RWPE2 (cell line): ENCODE data around the gene CCDC85C.

Experiments
- ATAC-seq: fragments of 200-7000 bp; cut with Tn5 transposase; 3 replicates; pipeline ENCODE4 v1.9.1; 2021; ENCODE audit warnings: low read depth
- DNase-seq: peaks from one replicate; pipeline ENCODE4 v3.0.0-alpha.2; 2020; ENCODE audit warnings: low spot score
- H3K27ac ChIP-seq: fragments of 450-650 bp; 2 replicates; pipeline ENCODE4 v1.5.1; 2017; ENCODE audit warnings: mild to moderate bottlenecking; ENCODE audit not compliant: poor library complexity, severe bottlenecking
- H3K27me3 ChIP-seq: fragments of 250-450 bp; sonication (Bioruptor Pico); 2 replicates; pipeline ENCODE4 v1.5.1; 2021; ENCODE audit warnings: mild to moderate bottlenecking, moderate library complexity; ENCODE audit not compliant: insufficient read depth, poor library complexity, severe bottlenecking
- H3K36me3 ChIP-seq: fragments of 250-450 bp; sonication (Bioruptor Pico); 2 replicates; pipeline ENCODE4 v1.5.1; 2020; ENCODE audit warnings: low read depth, mild to moderate bottlenecking, moderate library complexity
- H3K4me1 ChIP-seq: fragments of 250-450 bp; sonication (Bioruptor Pico); 2 replicates; pipeline ENCODE4 v1.5.1; 2021; ENCODE audit warnings: mild to moderate bottlenecking, moderate library complexity; ENCODE audit not compliant: insufficient read depth, poor library complexity, severe bottlenecking
- H3K4me3 ChIP-seq: fragments of 250-450 bp; sonication (Bioruptor Pico); 2 replicates; pipeline ENCODE4 v1.5.1; 2021; ENCODE audit warnings: mild to moderate bottlenecking, moderate library complexity; ENCODE audit not compliant: severe bottlenecking
- H3K9me3 ChIP-seq: fragments of 250-450 bp; sonication (Bioruptor Pico); 2 replicates; pipeline ENCODE4 v1.5.1; 2021; ENCODE audit warnings: mild to moderate bottlenecking, moderate library complexity; ENCODE audit not compliant: severe bottlenecking
- TF ChIP-seq, protein P1 (sequence below): fragments of 450-650 bp; IDR thresholded peaks from one replicate; pipeline ENCODE4 v1.5.1; 2017; ENCODE audit warnings: mild to moderate bottlenecking, moderate library complexity; ENCODE audit not compliant: poor library complexity, severe bottlenecking

Gene CCDC85C

DNA sequence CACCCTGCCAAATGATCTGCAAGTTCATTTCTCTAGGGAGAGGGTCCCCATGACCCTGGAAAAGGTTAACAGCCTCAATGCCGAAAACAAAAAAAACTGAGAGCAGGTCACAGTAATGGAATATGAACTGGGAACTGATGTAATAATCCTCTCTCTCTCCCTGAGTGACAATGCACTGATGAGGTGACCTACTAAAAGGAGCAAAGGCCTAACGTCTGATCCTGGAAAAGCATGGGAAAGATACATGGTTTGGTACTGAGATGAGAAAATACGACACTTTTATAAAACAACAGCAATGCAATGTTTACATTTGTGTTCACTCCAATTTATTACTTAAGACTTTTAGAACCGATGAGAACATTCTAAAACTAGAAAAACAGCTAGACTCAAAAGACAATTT lies 151.0 kb downstream of the CCDC85C start:
- Histone ChIP-seq H3K4me1 (no peaks in the 10 kb centered on the region), H3K36me3 (peaks cover 69% of the 10 kb centered on the region), H3K27me3 (no peaks in the 10 kb centered on the region), H3K9me3 (no peaks in the 10 kb centered on the region), H3K27ac (no peak overlapping the region), H3K4me3 (no peak overlapping the region)
- ATAC-seq (no peak), DNase-seq (no peak)
- TF ChIP-seq, protein P1, sequence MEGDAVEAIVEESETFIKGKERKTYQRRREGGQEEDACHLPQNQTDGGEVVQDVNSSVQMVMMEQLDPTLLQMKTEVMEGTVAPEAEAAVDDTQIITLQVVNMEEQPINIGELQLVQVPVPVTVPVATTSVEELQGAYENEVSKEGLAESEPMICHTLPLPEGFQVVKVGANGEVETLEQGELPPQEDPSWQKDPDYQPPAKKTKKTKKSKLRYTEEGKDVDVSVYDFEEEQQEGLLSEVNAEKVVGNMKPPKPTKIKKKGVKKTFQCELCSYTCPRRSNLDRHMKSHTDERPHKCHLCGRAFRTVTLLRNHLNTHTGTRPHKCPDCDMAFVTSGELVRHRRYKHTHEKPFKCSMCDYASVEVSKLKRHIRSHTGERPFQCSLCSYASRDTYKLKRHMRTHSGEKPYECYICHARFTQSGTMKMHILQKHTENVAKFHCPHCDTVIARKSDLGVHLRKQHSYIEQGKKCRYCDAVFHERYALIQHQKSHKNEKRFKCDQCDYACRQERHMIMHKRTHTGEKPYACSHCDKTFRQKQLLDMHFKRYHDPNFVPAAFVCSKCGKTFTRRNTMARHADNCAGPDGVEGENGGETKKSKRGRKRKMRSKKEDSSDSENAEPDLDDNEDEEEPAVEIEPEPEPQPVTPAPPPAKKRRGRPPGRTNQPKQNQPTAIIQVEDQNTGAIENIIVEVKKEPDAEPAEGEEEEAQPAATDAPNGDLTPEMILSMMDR, result no peak

DNA sequence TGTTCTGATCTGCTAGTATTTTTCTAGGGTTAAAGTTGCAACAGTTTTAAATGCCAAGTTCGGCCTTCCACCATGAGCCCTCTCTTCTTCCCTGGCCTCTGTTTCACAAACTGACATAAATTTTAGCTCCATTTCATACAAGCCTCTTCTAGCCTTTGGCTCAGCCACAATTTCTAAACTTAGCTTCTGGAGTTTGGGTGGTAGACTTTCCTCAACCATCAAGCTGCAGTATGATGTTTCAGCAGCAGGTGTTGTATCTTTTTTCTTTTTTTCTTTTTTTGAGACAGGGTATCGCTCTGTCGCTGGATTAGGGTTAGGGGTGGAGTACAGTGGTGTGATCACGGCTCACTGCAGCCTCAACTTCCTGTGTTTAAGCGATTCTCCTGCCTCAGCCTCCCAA lies 152.8 kb downstream of the CCDC85C start:
- ATAC-seq (no peak), DNase-seq (no peak)
- TF ChIP-seq, protein P1, result no peak
- Histone ChIP-seq H3K4me3 (no peak overlapping the region), H3K27ac (no peak overlapping the region), H3K27me3 (no peaks in the 10 kb centered on the region), H3K4me1 (no peaks in the 10 kb centered on the region), H3K36me3 (peaks cover 61% of the 10 kb centered on the region), H3K9me3 (no peaks in the 10 kb centered on the region)

DNA sequence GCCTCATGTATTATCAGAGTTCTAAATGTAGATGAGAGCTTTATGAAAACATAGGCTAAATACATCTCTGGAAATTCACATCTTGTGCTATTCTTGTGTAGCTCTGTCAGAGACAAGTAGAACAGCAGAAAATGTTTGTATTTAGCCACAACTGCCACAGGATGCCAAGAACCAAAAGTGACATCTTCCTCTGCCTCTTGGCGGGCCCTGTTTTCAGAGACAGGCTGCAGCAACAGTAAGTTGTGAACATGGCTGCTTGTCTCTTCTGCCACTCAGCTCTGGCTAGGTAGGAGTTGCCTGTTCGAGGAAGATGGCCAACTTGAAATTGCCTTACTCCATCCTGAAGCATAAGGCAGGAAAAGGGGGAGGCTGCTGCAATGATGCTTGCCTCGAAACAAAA lies 153.7 kb downstream of the CCDC85C start:
- Histone ChIP-seq H3K4me1 (no peaks in the 10 kb centered on the region), H3K9me3 (no peaks in the 10 kb centered on the region), H3K27me3 (no peaks in the 10 kb centered on the region), H3K4me3 (no peak overlapping the region), H3K36me3 (peaks cover 56% of the 10 kb centered on the region), H3K27ac (no peak overlapping the region)
- ATAC-seq (no peak), DNase-seq (no peak)
- TF ChIP-seq, protein P1, result no peak
